PC-3 (cell line): Measurements from ENCODE around the gene MNT. TPM values are rescaled to one million over a fixed set of nuclear protein-coding genes. Genes with fewer than 3 reads are reported as not detected.

Experiments
- ATAC-seq: fragments of 200-7000 bp; cut with Tn5 transposase; 2 replicates; pipeline ENCODE4 v1.9.1; 2020; ENCODE audit warnings: mild to moderate bottlenecking, moderate library complexity
- BruUV-seq: library from RNA; stranded (reverse); fragments of 400-500 nt; replicated peaks from 2 replicates; lab custom pipeline; 2021; lab: Mats Ljungman, UMichigan
- CTCF ChIA-PET: fragments of 300-600 bp; sonication (Branson Sonifier 250); formaldehyde crosslinking; loops from one replicate; lab custom pipeline; 2022; ENCODE audit warnings: antibody characterized with exemption; lab: Charles Lee
- POLR2A ChIA-PET: fragments of 300-600 bp; sonication (Branson Sonifier 250); formaldehyde crosslinking; loops from one replicate; lab custom pipeline; 2022; ENCODE audit warnings: antibody characterized with exemption; ENCODE audit not compliant: unreplicated experiment; lab: Charles Lee
- DNase-seq: peaks from one replicate; pipeline ENCODE4 v3.0.0-alpha.2; 2015
- H2AFZ ChIP-seq: fragments of 300-600 bp; sonication (generic); 2 replicates; pipeline ENCODE4 v1.6.0; 2016; ENCODE audit warnings: antibody characterized with exemption, low read length
- H3F3A ChIP-seq: fragments of 300-600 bp; sonication (generic); one replicate; pipeline ENCODE4 v1.6.0; 2017; ENCODE audit warnings: antibody characterized with exemption, low read length, control low read depth, mild to moderate bottlenecking; ENCODE audit not compliant: unreplicated experiment
- H3K27ac ChIP-seq: fragments of 300-600 bp; sonication (generic); 2 replicates; pipeline ENCODE4 v1.5.1; 2016; ENCODE audit warnings: mild to moderate bottlenecking, low read length
- H3K27me3 ChIP-seq: fragments of 300-600 bp; sonication (generic); 2 replicates; pipeline ENCODE4 v1.6.1; 2016; ENCODE audit warnings: low read length, mixed read lengths
- H3K36me3 ChIP-seq: fragments of 300-600 bp; sonication (generic); 2 replicates; pipeline ENCODE4 v1.6.1; 2016; ENCODE audit warnings: low read depth, mixed run types, low read length, mixed read lengths
- H3K4me1 ChIP-seq: fragments of 300-600 bp; sonication (generic); 2 replicates; pipeline ENCODE4 v1.5.1; 2016; ENCODE audit warnings: low read length; ENCODE audit not compliant: insufficient read depth
- H3K4me2 ChIP-seq: fragments of 300-600 bp; sonication (generic); 2 replicates; pipeline ENCODE4 v1.6.0; 2016; ENCODE audit warnings: low read length
- H3K4me3 ChIP-seq: fragments of 300-600 bp; sonication (generic); 2 replicates; pipeline ENCODE4 v1.5.1; 2016; ENCODE audit warnings: mild to moderate bottlenecking, low read length, mixed read lengths
- H3K79me2 ChIP-seq: fragments of 300-600 bp; sonication (generic); 2 replicates; pipeline ENCODE4 v1.6.1; 2017; ENCODE audit warnings: low read length, mixed read lengths
- H3K9ac ChIP-seq: fragments of 300-600 bp; sonication (generic); 2 replicates; pipeline ENCODE4 v1.6.0; 2016; ENCODE audit warnings: mild to moderate bottlenecking, low read length
- H3K9me2 ChIP-seq: fragments of 300-600 bp; sonication (generic); replicated peaks from 2 replicates; pipeline ENCODE4 v1.6.1; 2016; ENCODE audit warnings: mixed run types, low read length, mixed read lengths
- H3K9me3 ChIP-seq: fragments of 300-600 bp; sonication (generic); 2 replicates; pipeline ENCODE4 v1.6.1; 2016; ENCODE audit warnings: low read length, mixed read lengths
- H4K20me1 ChIP-seq: fragments of 300-600 bp; sonication (generic); 2 replicates; pipeline ENCODE4 v1.6.1; 2016; ENCODE audit warnings: low read length, mixed read lengths
- CTCF ChIP-seq: fragments of 300-600 bp; sonication (generic); conservative IDR thresholded peaks from 2 replicates; pipeline ENCODE4 v1.5.1; 2017; ENCODE audit warnings: antibody characterized with exemption, low read depth, mild to moderate bottlenecking, low read length
- EZH2 ChIP-seq: fragments of 300-600 bp; sonication (generic); IDR thresholded peaks from one replicate; pipeline ENCODE4 v1.6.1; 2017; ENCODE audit warnings: antibody characterized with exemption, mild to moderate bottlenecking, low read length; ENCODE audit not compliant: unreplicated experiment
- EZH2phosphoT487 ChIP-seq: fragments of 300-600 bp; sonication (generic); IDR thresholded peaks from 2 replicates; pipeline ENCODE4 v1.6.1; 2018; ENCODE audit warnings: mild to moderate bottlenecking, antibody characterized with exemption, low read length, borderline replicate concordance
- intact Hi-C: fragments of 100-400 bp; cut with micrococcal nuclease; formaldehyde crosslinking; loops from 2 replicates; pipeline ENCODE4 v1.9.0; 2023
- total RNA-seq: library from RNA; depleted of rRNA; stranded (reverse); fragments of >200 nt; gene quantifications from 2 replicates; pipeline ENCODE4 v1.2.3, GENCODE V29; 2014

MNT gene
- total RNA-seq, 1 experiment from 2014 or later: 19.1 TPM

GRCh38 chr17:2366747-2367494 is 33.9 kb downstream of the MNT start:
- intact Hi-C loops: no loop called here
- no peaks in the 10 kb centered on the region for H3F3A ChIP-seq
- no peak overlapping the region for H2AFZ ChIP-seq
- ChIA-PET POLR2A (no interaction called here), CTCF (no interaction called here)
- H3K27me3 ChIP-seq: no peaks in the 10 kb centered on the region
- H3K9me3 ChIP-seq: no peaks in the 10 kb centered on the region
- H3K36me3 ChIP-seq: no peaks in the 10 kb centered on the region
- no peak overlapping the region for H3K4me2 ChIP-seq
- no peaks in the 10 kb centered on the region for H3K79me2 ChIP-seq
- no peaks in the 10 kb centered on the region for H4K20me1 ChIP-seq
- H3K27ac ChIP-seq: no peak overlapping the region
- H3K4me1 ChIP-seq: no peaks in the 10 kb centered on the region
- ATAC-seq (no peak), DNase-seq (no peak)
- H3K4me3 ChIP-seq: no peak overlapping the region
- no peaks in the 10 kb centered on the region for H3K9me2 ChIP-seq
- H3K9ac ChIP-seq: no peak overlapping the region
- no TSS peak for BruUV-seq
- no peak for TF ChIP-seq CTCF
- TF ChIP-seq EZH2phosphoT487: no peak
- no peak for TF ChIP-seq EZH2

DNA sequence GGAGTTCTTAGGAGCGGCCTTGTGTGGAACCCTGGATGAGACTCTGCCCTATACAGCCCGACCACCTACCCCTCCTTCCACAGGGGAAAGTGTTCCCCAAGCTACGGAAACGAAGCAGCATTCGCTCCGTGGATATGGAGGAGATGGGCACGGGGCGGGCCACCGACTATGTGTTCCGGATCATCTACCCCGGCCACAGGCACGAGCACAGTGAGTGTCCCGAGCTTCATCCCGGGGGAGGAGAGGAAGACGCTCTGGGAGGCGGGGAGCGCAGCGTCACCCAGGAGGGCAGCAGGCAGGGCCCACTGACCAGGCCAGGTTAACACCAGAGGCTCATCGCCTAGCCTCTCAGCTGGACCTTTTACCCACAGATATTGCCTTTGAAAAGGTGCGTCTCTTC is 35.7 kb downstream of the MNT start:
- Histone ChIP-seq H3K36me3 (no peaks in the 10 kb centered on the region), H3K9me2 (no peaks in the 10 kb centered on the region), H3K4me1 (no peaks in the 10 kb centered on the region), H4K20me1 (no peaks in the 10 kb centered on the region), H3K27me3 (no peaks in the 10 kb centered on the region), H3K27ac (no peak overlapping the region), H3K9ac (no peak overlapping the region), H2AFZ (no peak overlapping the region), H3K4me3 (no peak overlapping the region), H3K79me2 (no peaks in the 10 kb centered on the region), H3K4me2 (no peak overlapping the region), H3K9me3 (no peaks in the 10 kb centered on the region), H3F3A (no peaks in the 10 kb centered on the region)
- no peak for DNase-seq
- ChIA-PET CTCF (no interaction called here), POLR2A (no interaction called here)
- no TSS peak for BruUV-seq
- TF ChIP-seq EZH2 (no peak), EZH2phosphoT487 (no peak), CTCF (no peak)
- intact Hi-C loops: no loop called here
- ATAC-seq: no peak

DNA sequence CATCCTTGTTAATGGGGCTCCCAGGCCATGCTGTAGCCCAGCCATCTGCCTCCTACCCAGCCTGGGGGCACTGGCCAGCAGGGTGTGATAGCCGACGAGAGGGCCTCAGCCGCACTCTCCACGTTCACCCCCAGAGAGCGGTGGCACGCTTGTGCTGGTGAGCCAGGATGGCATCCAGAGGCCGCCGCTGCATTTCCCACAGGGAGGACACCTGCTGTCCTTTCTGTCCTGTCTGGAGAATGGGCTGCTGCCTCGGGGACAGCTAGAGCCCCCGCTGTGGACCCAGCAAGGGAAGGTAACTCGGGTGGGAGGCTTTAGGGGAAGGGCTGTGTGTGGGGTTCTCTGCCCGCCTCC is 36.1 kb downstream of the MNT start:
- ATAC-seq (no peak), DNase-seq (no peak)
- H2AFZ ChIP-seq: no peak overlapping the region
- no peak overlapping the region for H3K27ac ChIP-seq
- TF ChIP-seq CTCF: no peak
- no peak for TF ChIP-seq EZH2
- TF ChIP-seq EZH2phosphoT487: no peak
- no peaks in the 10 kb centered on the region for H3K79me2 ChIP-seq
- H3F3A ChIP-seq: no peaks in the 10 kb centered on the region
- no peaks in the 10 kb centered on the region for H3K36me3 ChIP-seq
- H3K9ac ChIP-seq: no peak overlapping the region
- H3K4me2 ChIP-seq: no peak overlapping the region
- no peaks in the 10 kb centered on the region for H3K9me3 ChIP-seq
- no peaks in the 10 kb centered on the region for H4K20me1 ChIP-seq
- H3K27me3 ChIP-seq: no peaks in the 10 kb centered on the region
- ChIA-PET CTCF (no interaction called here), POLR2A (no interaction called here)
- no peak overlapping the region for H3K4me3 ChIP-seq
- peaks cover 3% of the 10 kb centered on the region for H3K4me1 ChIP-seq
- no peaks in the 10 kb centered on the region for H3K9me2 ChIP-seq
- no TSS peak for BruUV-seq
- intact Hi-C loops: no loop called here
